ENCODE results near the gene COL4A1.
"Not testable (repeated sequence)": the region's sequence is repeated elsewhere in the genome, so short reads cannot be mapped to it uniquely, and the experiment has no call there.

COL4A1 gene

DNA sequence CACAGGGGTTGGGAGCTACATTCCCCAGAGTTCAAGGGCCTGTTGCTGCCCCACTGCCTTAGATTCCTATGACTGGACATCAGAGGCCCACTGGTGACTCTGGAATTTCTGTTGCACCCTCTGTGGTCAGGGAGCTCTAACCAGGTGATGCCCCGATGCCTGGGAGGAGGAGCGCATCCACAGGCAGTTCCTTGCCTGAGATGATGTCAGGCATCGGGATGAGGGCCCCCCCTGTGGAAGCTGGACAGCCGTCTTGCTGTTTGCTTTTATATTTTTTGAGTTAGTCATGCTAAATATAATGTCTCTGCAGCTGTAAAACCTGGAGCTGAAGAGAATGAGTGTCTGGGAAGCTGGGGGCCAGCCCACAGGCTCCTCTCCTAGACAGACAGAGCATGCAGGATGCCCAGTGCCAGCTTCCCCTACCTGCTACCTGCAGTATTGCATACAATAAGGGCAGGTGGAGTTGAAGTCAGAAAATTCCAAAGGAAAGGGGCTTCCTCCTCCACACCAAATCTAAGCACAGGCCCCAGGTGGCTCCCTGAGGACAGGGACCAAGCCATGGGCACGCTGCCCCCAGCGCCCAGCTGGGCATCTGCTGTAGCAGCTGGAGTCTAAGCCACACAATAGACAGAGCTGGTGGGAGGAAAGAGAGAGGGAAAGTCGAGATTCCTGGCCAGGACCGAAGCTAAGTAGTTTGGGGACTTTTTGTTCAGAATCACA, 16.4 kb upstream of the COL4A1 start:
- DNase-seq: no peak

DNA sequence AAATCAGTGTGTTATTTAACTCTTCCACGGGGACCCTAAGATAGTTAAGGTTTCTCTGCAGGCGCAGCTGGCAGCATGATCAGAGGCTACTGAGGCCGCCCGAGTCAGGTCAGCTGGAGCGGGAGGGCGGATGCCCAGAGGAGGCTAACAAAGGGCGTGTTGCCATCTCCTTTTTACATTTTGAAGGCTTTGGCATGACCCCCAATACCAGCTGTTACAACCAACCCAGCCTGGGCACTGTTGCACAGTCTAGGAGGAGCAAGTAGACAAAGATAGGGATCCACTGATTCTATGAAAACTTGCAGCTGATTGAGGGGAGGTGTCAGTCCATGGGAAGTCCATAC, 15.8 kb upstream of the COL4A1 start:
- DNase-seq: no peak

DNA sequence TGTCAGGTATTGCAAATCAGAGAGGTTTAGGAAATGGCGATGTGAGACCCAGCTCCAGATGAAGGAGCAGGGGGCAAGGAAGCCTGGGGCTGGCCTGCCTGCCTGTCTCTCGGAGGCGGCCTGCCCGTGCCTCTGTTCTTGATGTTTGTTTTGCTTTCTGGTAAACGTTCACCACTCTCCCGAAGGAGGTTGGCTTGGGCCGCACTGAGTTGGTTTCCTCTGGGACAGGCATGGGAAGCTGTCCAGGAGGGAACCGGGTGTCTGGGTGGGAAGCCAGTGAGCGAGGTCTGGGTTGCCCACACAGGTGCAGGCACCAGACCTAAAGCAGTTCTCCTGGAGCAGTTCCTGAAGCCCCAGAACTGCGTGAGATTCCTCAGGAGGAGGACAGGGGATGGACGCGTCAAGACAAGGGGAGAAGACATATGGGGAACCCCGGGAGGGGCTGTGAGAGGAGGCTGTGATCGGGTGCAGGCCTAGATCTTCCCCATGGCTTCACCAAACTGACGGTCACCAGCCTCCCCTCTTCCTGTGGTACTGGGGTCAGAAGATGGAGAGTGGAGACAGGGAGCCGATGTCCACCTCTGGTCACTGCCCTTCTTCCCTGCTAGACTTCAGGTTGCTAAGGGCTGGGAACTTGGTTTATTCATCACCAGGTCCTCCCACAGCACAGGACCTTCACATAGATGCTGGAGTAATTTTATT, 15.3 kb upstream of the COL4A1 start:
- DNase-seq: no peak

DNA sequence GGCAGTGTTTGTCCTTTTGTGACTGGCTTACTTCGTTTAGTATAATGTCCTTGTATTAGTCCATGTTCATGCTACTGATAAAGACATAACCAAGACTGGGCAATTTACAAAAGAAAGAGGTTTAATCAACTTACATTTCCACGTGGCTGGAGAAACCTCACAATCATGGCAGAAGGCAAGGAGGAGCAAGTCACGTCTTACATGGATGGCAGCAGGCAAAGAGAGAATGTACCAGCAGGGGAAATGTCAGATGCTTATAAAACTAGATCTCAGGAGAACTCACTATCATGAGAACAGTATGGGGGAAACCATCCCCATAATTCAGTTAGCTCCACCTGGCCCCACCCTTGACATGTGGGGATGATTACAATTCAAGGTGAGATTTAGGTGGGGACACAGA, 14.6 kb upstream of the COL4A1 start:
- DNase-seq: not testable (repeated sequence)

DNA sequence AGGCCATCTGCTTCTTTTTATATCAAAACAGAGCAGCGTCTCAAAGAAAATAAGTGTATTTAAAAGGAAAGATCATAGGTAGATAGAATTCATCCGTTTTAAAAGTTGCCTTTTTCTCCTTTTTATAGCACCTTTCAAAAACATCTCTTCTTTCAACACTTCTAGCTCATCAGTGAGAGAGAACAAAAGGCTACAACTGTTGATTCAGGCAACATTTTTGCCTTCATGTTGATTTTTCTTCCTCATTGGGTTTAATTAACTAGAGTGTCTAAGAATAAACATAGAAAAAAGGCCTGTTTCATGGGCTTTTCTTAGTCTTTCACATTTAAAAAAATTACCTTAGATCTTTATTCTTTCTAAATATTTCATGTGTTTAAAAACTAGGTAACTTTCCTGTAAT, 13.7 kb upstream of the COL4A1 start:
- DNase-seq: no peak

DNA sequence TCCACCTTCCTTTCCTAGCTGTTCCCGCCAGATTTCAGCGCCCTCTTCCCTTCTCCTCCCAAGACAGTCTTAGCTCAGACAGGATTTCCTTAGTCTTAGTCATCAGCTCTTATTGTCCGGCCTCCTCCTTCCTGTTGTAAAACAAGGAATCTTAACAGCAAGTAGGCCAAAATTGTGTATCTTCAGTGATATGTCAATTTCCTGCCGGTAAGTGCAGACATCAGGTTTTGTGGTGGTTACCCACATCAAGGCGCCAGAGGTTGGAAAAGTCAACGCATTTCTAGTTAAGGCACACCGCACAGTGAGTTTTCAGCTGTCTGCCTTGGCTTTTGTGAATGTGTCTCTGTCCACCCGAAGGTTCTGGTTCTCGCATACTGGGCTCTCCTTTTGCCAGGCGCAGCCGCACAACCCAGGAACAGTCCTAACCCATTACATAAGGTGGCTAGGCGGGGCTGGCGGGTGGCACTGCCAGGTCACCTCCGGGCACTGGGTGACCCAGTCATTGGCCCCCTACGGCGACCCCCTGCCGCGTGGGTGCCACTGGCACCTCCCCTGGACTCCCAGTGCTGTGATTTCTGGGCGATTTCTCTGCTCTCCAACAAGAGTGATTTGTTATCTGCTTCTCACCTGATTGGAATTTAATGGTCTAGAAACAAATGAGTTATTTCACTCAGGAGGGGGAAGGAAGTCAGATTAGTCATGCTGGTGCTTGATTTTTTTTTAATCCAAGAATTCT, 13.0 kb upstream of the COL4A1 start:
- no peak for DNase-seq

DNA sequence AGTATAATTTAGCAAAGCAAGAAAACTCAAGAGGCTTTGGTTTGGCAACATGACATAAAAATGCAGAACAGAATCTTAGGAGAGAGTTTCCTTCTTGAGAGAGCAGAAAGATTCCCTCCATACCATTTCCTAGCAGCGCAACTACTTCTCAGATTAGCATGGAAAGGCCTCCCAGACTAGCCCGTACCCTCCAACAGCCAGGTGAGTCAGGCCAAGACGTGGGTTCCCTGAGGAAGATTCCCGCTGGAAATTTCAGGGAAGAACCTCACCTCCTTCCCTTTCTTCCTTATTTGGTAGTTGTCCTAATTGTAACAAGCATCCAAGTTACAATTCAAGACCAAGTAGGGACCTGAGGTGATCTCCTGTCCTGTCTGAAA, 12.4 kb upstream of the COL4A1 start:
- no peak for DNase-seq

DNA sequence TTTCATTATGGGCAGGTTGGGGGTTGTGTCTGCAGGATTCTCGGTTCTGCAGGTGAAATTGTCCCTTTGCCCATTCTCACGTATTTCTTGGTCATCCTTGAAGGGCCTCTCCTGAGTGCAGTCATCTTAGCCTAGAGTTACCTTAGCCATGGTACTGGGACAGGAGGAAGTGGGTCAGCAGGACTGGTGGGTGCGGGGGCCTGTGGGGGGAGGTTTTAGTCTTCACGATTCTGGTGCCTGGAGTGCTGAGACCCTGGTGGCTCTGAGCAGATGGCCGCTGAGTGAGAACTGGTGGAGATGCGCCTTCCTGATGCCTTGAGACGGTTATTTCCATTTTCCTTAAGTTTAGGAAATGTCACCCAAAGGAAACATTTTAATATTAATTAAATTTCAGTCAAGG, 12.0 kb upstream of the COL4A1 start:
- no peak for DNase-seq

DNA sequence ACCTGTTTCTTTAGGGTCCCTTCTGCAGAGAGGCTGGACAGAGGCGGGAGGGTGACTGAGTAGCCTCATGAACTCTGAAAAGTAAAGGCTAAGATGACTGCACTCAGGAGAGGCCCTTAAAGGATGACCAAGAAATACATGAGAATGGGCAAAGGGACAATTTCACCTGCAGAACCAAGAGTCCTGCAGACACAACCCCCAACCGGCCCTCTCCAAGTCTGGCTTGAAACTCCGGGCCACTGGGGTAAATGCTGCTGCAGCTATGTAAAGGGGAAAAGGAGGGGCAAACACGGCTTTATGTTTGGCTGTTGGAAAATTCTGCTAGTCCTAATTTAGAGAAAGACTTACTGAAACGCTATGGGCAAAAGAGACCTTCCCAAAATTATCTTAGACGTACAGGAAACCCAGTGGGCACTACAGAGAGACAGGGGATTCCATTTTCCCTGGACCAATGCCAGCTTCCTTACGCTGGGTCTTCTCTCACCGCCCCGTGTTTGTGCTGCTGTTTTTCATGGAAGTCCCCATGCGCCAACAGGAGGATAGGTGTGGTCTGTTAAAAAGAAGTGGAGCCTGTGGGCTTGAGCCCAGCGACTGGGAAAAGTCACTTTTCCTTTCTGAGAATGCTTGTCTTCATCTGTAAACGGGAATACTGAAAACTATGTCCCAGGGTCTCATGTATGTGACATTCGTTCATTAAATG, 10.7 kb upstream of the COL4A1 start:
- DNase-seq: no peak

DNA sequence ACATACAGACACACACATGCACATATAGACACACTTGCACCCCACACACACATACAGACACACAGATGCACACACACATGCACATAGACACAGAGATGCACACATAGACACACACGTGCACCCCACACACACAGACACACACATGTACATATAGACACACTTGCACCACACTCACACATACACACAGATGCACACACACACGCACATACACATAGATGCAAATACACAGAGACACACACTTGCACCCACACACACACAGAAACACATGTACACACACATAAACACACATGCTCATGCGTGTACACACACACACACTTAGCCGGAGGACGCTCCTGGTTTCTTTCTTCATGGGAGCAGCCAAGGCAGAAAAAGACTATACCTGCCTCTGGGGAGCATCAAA, 10.1 kb upstream of the COL4A1 start:
- DNase-seq: no peak

DNA sequence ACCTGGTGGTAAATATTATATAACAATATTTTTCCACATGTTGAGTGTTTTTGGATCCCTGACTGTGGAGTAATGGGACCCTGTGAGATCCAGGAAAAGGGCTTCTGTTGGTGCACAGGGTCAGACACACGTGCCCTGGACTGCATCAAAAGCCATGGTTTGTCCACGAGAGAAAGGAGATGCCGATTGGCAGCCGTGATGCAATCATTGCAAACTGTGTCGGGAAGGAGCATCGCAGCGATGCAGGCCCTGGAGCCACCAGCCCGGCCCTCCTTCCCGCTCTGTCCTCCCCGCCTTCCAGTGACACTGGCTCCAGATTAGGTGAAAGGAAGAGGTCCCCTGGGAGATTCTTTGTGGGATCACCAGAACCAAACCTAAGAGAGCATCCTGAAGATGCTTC, 9.2 kb upstream of the COL4A1 start:
- DNase-seq: no peak

DNA sequence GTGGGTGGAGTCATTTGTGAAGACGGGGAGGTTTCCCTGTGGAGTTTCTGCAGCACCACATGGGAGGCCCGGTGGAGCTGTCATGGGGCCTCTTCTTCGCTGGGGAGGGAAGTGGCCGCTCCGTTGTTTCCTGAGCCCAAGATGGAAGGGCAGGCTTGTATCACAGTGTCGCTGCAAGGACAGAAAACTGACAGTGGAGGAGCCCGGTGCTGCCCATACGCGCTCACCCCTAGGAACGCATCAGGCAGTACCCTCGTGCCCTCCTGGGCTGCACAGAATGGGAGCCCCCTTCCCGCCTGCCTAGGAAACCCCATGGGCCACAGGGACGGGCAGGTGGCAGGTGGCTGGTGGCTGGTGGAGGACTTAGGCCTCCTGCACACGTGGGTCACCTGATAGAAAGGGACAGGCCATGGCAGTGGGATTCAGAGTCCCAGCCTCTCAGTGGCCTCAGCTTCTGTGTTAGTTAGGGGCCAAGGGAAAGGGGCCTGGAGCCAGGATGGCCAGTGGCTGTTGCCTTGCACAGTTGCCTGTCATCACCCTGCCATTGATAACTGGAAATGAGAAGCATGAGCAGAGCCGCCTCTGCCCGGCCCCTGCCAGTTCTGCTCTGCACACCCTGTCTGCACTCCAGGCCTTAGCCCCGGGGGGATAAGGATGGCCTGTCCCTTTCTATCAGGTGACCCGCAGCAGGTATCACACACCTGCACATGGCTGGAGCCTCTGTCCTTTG, 7.7 kb upstream of the COL4A1 start:
- no peak for DNase-seq

DNA sequence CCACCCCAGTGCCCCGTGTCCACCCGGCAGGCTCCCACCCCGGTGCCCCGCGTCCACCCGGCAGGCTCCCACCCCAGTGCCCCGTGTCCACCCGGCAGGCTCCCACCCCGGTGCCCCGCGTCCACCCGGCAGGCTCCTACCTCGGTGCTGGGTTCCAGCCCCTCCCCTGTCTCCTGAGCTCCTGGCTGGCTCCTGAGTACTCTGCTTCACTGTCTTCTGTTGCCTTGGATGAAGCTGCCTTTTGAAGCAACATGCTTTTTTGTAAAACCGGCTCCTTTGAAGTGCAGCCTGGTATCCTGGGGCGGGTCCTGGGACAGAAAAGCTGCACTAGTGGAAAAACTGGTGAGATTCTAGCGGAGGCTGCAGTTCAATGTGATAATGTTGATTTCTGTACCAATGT, 6.8 kb upstream of the COL4A1 start:
- not testable (repeated sequence) for DNase-seq

DNA sequence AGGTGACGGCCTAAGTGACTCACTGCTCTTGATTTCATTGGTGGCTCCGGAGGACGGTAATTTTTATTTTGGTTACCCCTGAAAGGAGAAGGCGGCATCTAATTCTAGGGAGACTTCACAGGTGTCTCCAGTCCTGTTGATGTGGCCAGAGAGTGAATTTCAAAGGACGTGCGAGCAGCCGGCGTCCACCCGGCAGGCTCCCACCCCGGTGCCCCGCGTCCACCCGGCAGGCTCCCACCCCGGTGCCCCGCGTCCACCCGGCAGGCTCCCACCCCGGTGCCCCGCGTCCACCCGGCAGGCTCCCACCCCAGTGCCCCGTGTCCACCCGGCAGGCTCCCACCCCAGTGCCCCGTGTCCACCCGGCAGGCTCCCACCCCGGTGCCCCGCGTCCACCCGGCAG, 6.3 kb upstream of the COL4A1 start:
- DNase-seq: not testable (repeated sequence)

DNA sequence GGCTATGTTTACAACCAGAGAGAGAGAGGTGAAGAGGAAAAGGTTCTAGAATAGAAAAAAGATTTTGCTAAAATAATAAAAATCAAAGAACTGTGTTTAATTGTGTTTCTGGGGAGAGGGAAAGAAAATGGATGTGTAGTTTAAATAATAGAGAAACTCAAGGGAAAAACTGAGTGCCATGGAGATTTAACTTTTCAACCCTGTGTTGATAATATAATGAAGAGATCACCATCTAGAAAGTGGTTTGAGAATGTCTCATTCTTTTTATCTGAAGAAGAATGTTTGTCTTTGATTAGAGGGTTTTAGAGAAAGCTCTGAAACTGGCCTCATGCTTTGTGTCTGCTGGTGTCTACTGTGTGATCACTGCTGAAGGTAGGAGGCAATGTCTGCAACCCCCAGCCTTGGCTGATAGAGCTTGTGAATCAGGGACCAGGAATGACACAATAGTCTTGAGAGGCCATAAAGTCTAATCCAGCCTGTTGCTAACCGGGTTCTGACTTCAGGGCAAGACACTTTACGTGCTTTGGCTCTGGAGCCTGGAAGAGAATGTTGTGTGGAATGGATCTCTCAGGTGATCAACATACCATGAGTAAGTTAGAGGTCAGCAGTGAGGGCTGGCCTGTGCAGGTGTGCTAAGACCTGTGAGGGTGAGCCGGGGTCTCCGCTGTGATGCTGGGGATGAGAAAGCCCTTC, 5.5 kb upstream of the COL4A1 start:
- DNase-seq: no peak

DNA sequence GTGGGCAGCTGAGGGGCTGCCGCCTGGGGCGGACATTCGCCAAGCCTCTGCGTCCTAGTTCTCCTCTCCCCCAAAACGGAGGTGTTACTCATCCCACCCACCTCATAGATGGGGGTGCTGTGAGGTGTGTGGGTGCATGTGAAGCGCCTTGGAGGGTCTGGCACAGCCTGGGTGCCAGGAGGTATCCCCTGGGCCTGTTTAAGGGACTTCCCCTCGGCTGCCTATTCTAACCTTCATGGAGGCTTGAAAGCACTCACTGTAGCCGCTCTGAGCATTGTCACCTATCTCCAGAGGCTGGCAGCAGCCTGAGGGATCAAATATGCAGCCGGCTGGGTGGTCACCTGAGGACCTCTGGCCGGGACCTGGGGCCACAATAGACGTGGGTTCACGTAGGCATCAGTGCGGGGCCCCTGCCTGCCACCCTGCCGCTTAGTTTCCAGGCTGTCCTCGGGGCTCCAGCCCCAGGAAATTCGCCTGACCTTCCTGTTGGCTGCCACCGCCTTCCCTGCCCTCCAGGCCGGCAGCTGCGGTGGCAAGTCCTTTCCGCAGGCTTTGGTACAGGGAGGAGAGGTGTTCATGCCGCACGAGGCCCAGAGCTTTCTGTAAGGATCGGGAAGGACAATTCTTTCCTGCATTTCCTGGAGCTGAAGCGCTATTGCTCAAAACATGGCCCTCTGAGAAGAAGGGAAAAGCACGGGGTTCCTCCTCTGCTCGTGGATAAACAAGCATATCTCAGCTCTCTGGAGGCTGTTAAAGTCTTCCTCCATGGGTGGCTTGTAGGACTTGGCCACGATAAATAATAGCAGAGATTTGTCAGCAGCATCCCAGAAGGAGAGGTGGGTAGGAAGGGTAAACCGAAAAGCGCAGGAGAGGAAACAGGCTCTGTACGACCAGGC, 4.7 kb upstream of the COL4A1 start:
- DNase-seq: no peak

DNA sequence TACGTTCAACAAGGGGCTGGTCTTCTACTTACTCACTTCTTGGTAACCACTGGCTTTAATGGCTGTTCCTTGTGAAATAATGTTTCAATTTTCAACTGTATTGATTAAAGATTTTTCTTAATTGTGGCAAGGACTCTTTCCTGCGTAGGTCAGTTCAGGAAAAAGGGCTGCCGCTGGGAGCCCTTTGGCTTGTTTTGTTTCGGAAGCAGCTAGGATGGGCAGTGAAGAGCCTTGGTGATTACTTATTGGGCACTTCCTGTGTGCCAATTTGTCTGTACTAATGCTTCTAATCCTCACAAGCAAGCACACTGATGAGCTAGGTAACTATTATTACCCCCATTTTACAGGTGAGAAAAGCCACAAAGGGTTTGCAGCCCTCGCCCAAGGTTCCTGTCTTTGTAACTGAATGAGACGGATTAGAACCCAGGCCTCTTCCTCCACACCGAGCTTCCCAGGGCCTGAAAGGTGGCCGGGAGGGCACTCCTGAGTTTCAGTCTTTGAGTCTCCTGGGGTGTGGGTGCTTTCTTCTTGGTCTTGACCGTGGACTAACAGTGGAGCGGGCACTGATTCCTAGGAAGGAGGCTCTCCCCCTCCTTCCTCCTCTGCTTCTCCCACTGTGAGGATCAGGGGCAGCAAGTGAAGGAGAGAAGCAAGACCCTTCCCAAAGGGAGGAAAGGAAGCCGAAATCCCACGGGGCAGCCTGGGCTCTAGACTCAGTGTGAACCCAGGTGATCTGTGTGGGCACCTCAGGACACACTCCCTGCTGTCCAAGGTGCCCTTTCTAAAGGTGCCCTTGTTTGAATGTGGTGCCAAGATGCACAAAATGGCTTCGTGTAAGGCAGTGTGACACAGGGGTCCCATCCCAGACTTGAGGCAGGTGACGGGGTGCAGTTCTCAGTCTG, 3.8 kb upstream of the COL4A1 start:
- no peak for DNase-seq

DNA sequence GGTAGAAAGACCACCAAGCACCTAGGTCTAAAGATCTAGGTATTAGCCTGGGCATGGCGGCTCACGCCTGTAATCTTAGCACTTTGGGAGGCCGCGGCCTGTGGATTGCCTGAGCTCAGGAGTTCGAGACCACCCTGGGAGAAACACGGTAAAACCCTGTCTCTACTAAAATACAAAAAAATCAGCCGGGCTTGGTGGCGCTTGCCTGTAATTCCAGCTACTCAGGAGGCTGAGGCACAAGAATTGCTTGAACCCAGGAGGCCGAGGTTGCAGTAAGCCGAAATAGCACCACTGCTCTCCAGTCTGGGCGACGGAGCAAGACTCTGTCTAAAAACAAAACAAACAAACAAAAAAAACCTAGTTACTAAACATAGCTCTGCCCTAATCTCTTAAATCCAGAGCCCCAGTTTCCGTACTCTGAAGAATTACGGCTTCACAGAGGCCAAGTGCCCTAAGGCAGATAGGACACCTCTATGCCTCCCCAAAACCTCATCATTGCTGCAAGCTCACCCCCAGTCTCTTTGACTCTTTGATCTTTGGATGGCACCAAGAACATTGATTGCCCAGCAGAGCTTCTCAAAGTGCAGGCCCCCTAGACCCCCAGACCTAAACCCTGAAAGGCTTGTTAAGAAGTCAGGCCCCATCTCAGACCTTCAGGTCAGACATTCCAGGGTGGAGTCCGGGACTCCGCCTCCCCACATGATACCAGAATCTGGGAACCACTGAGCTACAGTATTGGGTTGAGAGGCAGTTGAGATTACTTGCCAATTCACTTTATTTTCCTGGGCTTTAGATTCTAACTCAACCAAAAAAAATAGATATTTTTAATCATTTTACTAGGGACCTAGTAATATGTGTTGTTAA, 2.9 kb upstream of the COL4A1 start:
- DNase-seq: no peak
